Activated naive CD4-positive, alpha-beta T cell treated with anti-CD3 and anti-CD28 coated beads, Interleukin-2, amount 10 ng/mL, durations not matched to agents 7 days and 5 days (primary cell): ENCODE data around the gene RABL6.
A peak's percentile ranks its signal among the peaks of the same experiment; 100 is the strongest.
"Not testable (repeated sequence)": the region's sequence is repeated elsewhere in the genome, so short reads cannot be mapped to it uniquely, and the experiment has no call there.

Experiments used
- CTCF ChIA-PET: fragments of 350-600 bp; sonication (Branson Sonifier 250); formaldehyde crosslinking; loops from one replicate; lab custom pipeline; 2021; ENCODE audit warnings: antibody characterized with exemption; lab: Charles Lee
- DNase-seq: peaks from one replicate; pipeline ENCODE4 v3.0.0-alpha.2; 2020
- H3K27ac Mint-ChIP-seq: one replicate; pipeline ENCODE4 v1.8.0; 2021; ENCODE audit warnings: mild to moderate bottlenecking, moderate library complexity, mixed read lengths
- H3K27me3 Mint-ChIP-seq: one replicate; pipeline ENCODE4 v1.8.0; 2021; ENCODE audit warnings: mild to moderate bottlenecking, mixed read lengths
- H3K36me3 Mint-ChIP-seq: one replicate; pipeline ENCODE4 v1.8.0; 2021; ENCODE audit warnings: mixed read lengths
- H3K4me1 Mint-ChIP-seq: one replicate; pipeline ENCODE4 v1.8.0; 2021; ENCODE audit warnings: mixed read lengths
- H3K4me3 Mint-ChIP-seq: one replicate; pipeline ENCODE4 v1.8.0; 2021; ENCODE audit warnings: mild to moderate bottlenecking, moderate library complexity, mixed read lengths
- H3K9me3 Mint-ChIP-seq: one replicate; pipeline ENCODE4 v1.8.0; 2021; ENCODE audit warnings: mixed read lengths

Gene RABL6

DNA sequence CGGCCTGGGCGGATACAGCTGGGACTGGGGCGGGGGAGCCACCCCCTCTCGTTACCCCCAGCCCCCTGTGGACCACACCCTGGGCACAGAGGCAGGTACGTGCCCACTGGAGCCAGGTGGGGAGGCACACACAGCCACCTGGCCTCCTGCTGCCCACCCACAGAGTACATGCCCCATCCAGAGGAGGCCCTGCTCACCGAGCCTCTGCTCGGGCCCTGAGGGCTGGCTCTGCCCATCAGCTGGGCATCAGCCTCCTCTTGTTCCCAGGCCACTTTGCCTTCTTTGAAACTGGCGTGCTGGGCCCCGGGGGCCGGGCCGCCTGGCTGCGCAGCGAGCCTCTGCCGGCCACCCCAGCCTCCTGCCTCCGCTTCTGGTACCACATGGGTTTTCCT is 50.7 kb downstream of the RABL6 start:
- Mint-ChIP-seq H3K27ac (no peak overlapping the region), H3K4me1 (no peaks in the 10 kb centered on the region), H3K4me3 (no peak overlapping the region), H3K27me3 (no peaks in the 10 kb centered on the region), H3K36me3 (peaks cover 11% of the 10 kb centered on the region), H3K9me3 (no peaks in the 10 kb centered on the region)
- no peak for DNase-seq
- CTCF ChIA-PET: no interaction called here

DNA sequence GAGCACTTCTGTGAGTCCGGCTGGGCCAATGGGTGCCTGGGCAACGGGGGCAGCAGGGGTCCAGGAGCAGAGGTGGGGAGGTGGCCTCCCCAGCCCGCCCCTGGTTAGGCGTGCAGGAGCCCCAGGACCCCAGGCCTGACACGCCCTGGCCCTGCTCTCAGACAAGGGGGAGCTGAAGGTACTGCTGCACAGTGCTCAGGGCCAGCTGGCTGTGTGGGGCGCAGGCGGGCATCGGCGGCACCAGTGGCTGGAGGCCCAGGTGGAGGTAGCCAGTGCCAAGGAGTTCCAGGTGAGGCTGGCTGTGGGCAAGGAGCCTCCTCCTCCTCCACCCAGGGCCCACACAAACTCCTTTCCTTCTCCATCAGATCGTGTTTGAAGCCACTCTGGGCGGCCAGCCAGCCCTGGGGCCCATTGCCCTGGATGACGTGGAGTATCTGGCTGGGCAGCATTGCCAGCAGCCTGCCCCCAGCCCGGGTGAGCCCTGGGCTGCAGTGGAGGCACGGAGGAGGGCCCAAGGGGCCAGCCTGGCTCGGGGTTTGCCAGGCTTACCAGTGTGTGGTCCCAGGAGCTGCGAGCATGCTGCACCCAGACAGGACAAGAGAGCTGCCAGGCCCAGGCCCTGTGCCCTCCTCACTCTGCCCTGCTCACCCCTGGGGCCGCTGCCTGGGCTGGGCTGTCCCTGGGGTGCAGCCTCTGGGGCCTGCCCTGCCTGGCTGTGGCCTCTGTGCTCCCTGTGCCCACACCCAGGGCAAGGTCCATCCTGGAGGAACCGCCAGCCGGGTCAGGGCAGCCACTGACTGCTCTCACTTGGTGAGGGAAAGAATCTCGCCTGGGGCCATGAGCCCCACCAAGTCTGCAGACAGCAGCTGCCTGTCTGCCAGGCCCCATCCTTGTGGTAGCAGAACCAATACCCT is 51.4 kb downstream of the RABL6 start:
- peaks cover 4% of the 10 kb centered on the region for H3K4me1 Mint-ChIP-seq
- no peaks in the 10 kb centered on the region for H3K9me3 Mint-ChIP-seq
- no peak overlapping the region for H3K27ac Mint-ChIP-seq
- no peaks in the 10 kb centered on the region for H3K27me3 Mint-ChIP-seq
- CTCF ChIA-PET: no interaction called here
- no peak overlapping the region for H3K4me3 Mint-ChIP-seq
- DNase-seq: no peak
- peaks cover 15% of the 10 kb centered on the region for H3K36me3 Mint-ChIP-seq

DNA sequence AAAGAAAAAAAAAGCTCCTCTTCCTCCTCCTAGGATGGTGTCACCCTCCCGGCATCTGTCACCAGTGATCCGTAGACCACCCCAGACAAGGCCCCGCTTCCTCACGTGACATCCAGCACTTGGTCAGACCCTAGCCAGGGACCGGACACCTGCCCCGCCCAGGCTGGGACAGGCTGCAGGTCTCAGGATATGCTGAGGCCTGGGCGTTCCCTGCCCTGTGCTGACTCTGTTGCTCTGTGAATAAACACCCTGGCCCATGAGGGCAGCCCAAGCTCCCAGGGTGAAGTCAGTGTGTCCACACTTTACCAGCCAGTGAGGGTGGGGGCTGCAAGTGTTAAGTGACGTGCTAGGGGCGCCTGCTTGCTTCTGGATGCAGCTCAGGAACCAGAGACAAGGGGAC is 52.8 kb downstream of the RABL6 start:
- Mint-ChIP-seq H3K27ac (peak overlapping the region; percentile 33), H3K36me3 (peaks cover 20% of the 10 kb centered on the region), H3K27me3 (no peaks in the 10 kb centered on the region), H3K4me1 (peaks cover 16% of the 10 kb centered on the region), H3K9me3 (no peaks in the 10 kb centered on the region), H3K4me3 (no peak overlapping the region)
- CTCF ChIA-PET: interaction anchor here (1.1 kb wide), 1 partner anchor 21 kb away, joined by 3 read pairs; no protein-coding TSS in a partner anchor
- DNase-seq: no peak

DNA sequence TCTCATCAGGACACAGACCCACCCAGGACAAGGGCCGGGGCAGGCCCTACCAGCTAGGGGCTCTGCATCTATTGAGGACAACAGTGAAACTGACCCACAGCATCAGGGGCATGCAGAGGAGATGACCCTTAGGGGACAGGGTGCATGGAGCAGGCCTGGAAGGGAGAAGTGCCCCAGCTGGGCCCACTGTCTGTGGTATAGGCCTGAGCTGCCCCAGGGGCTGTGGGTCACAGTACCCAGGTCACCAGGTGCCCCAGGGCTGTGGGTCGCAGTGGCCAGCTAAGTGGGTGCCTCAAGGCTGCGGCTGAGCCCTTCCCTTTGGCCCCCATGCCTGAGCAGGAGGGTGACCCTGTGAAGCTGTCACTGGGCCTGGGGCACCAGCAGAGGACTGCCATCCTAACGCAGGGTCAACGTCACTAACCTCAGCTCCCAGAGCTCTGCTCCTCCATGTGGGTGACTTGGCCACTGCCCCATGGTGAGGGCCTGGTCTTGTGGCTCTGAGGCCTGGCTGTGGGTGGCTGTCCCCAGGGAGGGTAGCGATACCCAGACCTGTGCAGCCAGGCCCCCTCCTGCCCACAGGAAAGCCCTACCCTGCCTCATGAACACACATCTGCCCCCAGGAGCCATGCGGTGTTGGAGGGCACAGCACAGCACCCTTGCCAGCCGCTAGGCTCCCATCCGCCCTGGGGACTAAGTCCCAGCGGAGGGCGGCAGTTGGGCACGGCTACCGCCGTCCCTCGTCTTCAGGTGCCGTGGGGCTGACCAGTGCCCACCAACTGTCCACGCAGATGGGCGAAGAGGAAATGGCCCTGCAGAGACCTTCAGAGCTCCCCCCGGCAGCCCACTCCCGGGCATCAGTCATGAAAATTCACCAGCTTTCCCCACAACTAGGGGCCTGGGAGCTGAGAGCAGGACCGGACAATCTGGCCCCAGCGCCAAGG is 53.5 kb downstream of the RABL6 start:
- H3K27ac Mint-ChIP-seq: no peak overlapping the region
- H3K9me3 Mint-ChIP-seq: no peaks in the 10 kb centered on the region
- DNase-seq: no peak
- CTCF ChIA-PET: interaction anchor here (1.1 kb wide), 1 partner anchor 20 kb away, joined by 3 read pairs; no protein-coding TSS in a partner anchor
- no peaks in the 10 kb centered on the region for H3K27me3 Mint-ChIP-seq
- H3K36me3 Mint-ChIP-seq: peaks cover 21% of the 10 kb centered on the region
- H3K4me3 Mint-ChIP-seq: no peak overlapping the region
- peaks cover 16% of the 10 kb centered on the region for H3K4me1 Mint-ChIP-seq

DNA sequence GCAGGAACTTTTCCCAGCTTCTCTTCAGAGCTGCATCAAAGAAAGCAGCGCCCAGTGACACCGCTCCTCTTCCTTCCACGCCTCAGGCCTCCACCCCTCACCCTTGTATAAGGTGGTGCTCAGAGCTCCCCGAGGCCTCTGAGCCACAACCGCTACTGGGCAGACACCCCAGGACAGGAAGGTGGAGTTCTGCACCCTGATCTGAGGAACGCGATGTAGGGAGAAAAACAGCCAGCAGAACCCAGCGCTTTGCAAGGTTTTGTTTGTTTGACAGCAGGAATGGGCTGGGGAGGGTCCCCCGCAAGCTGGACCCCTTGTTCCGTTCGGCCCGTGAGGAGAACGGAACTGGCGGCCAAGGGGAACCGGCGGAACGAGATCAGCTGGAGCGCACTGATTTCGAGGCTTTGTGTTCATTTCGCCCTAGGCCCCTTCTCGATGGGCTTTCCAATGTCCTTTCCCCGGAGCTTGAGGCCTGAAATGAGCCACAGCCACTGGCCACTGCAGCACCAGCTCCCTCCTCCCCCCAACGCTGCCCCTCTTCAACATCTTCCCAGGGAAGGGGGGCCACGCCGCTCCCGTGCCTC is 54.2 kb downstream of the RABL6 start:
- CTCF ChIA-PET: no interaction called here
- DNase-seq: no peak
- peaks cover 21% of the 10 kb centered on the region for H3K36me3 Mint-ChIP-seq

DNA sequence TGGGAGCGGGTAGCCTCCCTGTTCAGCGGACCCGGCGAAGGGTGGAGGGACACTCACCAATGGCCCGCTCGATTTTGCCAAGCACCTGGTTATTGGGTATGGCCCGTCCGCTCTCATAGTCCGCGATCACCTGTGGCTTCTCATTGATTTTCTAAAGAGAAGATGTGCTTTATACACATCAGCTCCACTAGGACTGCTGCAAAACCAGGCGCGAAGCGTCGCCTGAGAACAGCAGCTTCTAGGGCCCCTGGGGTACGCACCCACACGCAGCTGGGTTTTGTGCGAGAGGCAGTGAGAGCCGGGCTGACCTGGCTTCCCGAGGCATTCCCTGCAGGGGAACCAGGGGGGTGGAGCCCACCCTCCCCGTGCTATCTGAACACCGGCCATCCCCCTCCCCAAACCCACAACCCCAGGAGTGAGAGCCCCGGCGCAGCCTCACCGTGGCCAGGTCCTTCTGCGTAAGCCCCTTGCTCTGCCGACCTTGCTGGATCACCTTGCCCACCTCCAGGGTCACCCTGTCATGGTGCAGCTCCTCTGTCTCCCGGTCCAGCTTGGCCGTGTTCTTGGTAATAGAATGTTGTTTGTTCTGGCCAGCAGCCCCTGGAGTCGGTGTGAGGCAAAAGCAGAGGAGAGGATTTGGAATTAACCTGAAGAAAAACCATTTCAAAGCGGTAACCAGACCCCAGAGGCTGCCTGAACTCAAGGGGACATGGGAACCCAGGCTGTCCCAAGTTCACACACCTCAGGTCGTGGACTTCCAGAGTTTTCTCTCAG is 55.3 kb downstream of the RABL6 start:
- no peak overlapping the region for H3K4me3 Mint-ChIP-seq
- no peak for DNase-seq
- CTCF ChIA-PET: no interaction called here
- H3K4me1 Mint-ChIP-seq: peaks cover 19% of the 10 kb centered on the region
- H3K36me3 Mint-ChIP-seq: peaks cover 21% of the 10 kb centered on the region
- H3K27ac Mint-ChIP-seq: no peak overlapping the region
- H3K27me3 Mint-ChIP-seq: no peaks in the 10 kb centered on the region
- no peaks in the 10 kb centered on the region for H3K9me3 Mint-ChIP-seq

More for the DNA sequence above, 54.2 kb downstream of the RABL6 start:
- Mint-ChIP-seq H3K4me1 (peaks cover 16% of the 10 kb centered on the region), H3K9me3 (no peaks in the 10 kb centered on the region), H3K27me3 (no peaks in the 10 kb centered on the region), H3K4me3 (no peak overlapping the region), H3K27ac (no peak overlapping the region)

DNA sequence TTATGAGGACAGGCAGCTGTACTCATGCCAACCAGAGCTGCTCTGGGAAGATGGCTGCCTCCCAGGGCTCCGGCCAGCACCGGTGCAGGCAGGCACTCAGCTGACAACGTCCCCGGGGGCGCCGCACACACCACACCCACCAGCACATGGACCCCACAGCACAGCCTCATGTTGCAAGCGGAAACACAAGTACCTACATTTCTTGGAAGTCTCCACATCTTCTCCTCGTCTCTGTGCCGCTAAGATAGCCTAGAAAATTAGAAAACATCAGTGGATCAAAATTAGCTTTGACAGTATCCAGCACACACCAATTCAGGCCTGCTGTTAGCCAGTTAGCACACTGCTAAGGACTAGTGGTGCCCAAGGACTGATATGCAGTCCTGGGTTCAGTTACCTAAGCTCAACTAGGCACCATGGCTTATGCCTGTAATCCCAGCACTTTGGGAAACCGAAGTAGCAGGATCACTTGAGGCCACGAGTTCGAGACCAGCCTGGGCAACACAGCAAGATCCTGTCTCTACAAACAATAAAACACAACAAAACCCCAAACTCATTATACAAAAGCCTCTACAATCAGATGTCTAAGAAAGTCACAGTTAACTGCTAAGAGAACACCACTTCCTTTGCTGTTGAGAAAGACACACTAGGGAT is 56.0 kb downstream of the RABL6 start:
- Mint-ChIP-seq H3K36me3 (peaks cover 22% of the 10 kb centered on the region), H3K4me1 (peaks cover 19% of the 10 kb centered on the region), H3K9me3 (no peaks in the 10 kb centered on the region), H3K4me3 (no peak overlapping the region), H3K27me3 (no peaks in the 10 kb centered on the region), H3K27ac (no peak overlapping the region)
- CTCF ChIA-PET: no interaction called here
- DNase-seq: no peak

DNA sequence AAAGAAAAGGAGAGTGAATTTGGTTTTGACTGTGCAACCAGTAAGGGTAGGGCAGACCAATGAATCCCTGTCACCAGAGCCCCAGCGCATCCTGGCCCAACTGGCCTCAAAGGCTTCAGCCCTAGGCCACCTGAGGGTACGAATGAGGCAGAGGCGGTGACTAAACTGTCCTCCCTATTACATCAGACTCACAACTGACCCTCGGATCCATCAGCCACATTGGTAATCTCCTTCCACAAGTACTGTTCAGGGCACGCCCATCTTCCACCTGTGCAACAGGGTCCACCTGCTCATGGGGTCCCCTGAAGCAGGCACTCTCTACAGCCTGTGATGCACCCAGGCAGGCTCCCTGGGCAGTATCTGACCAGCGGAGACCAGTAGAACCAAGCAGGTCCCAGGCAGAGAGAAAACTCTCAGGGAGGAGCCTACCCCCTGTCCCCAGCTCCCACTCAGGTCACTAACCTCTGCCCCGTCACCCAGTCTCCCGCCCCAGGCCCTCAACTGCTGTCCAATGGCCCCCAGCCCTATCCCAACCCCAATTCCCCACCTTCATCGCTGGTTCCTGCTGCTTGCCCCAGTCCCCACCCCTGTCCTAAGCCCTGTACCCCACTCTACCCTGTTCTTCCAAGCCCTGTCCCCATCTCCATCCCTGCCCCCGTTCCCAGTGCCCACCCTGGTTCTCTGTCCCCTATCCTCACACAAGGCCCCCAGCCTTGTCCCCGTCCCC is 57.5 kb downstream of the RABL6 start:
- peaks cover 22% of the 10 kb centered on the region for H3K36me3 Mint-ChIP-seq
- peak overlapping the region; percentile 60 for H3K27ac Mint-ChIP-seq
- no peaks in the 10 kb centered on the region for H3K27me3 Mint-ChIP-seq
- no peak for DNase-seq
- CTCF ChIA-PET: interaction anchor here (1.0 kb wide), 1 partner anchor 37 kb away, joined by 3 read pairs; no protein-coding TSS in a partner anchor
- H3K9me3 Mint-ChIP-seq: no peaks in the 10 kb centered on the region
- peaks cover 21% of the 10 kb centered on the region for H3K4me1 Mint-ChIP-seq
- H3K4me3 Mint-ChIP-seq: peak overlapping the region; percentile 87

DNA sequence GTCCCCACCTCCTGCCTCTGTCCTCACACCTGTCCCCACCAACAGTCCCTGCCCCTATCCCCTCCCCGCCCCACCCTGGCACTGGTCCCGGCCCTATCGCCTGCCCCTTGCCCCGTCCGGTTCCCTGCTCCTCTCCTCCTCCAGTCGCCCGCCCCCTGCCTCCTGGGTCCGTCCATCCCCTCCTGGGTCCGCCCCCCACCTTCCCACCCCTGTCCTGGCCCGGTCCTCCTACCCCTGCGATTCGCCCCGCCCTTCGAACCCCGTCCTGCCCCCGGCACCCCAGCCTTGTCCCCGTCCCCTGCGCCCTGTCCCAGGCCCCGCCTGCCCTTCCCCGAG is 58.0 kb downstream of the RABL6 start:
- DNase-seq: no peak
- Mint-ChIP-seq H3K9me3 (peaks cover 2% of the 10 kb centered on the region), H3K4me1 (peaks cover 21% of the 10 kb centered on the region), H3K27ac (peak overlapping the region; percentile 86), H3K36me3 (peaks cover 19% of the 10 kb centered on the region), H3K27me3 (no peaks in the 10 kb centered on the region), H3K4me3 (peak overlapping the region; percentile 87)
- CTCF ChIA-PET: no interaction called here

DNA sequence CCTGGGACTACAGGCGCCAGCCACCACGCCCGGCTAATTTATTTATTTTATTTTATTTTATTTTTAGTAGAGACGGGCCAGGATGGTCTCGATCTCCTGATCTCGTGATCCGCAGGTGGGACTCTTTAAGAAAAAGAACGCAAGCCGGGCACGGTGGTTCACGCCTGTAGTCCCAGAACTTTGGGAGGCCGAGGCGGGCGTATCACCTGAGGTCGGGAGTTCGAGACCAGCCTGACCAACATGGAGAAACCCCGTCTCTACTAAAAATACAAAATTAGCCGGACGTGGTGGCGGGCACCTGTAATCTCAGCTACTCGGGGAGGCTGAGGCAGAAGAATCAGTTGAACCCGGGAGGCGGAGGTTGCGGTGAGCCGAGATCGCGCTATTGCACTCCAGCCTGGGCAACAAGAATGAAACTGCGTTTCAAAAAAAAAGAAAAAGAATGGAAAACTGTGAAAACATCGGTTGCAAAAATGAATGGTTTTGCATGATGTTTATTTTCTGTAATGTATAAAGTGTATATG is 59.2 kb downstream of the RABL6 start:
- Mint-ChIP-seq H3K4me3 (peak overlapping the region; percentile 71), H3K4me1 (peaks cover 21% of the 10 kb centered on the region), H3K27ac (peak overlapping the region; percentile 76), H3K36me3 (peaks cover 19% of the 10 kb centered on the region)
- H3K9me3 Mint-ChIP-seq, DNase-seq, CTCF ChIA-PET, H3K27me3 Mint-ChIP-seq: not testable (repeated sequence)

DNA sequence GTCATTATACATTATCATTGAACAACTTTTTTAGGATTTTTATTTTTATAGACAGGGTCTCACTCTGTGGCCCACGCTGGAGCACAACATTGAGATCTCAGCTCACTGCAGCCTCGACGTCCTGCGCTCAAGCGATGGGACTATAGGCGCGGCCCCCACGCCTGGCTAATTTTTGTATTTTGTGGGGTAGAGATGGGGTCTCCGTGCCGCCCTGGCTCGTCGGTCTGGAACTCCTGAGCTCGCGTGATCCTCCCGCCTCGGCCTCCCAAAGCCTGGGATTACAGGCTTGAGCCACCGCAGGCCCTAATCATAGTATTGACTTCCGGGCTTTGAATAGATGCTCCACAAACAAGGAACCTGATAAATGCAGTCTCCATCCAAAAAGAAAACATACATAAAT is 59.7 kb downstream of the RABL6 start:
- no peak for DNase-seq
- CTCF ChIA-PET: no interaction called here
- Mint-ChIP-seq H3K36me3 (peaks cover 16% of the 10 kb centered on the region), H3K27ac (no peak overlapping the region), H3K9me3 (peaks cover 3% of the 10 kb centered on the region), H3K4me3 (peak overlapping the region; percentile 71), H3K27me3 (no peaks in the 10 kb centered on the region), H3K4me1 (peaks cover 21% of the 10 kb centered on the region)

DNA sequence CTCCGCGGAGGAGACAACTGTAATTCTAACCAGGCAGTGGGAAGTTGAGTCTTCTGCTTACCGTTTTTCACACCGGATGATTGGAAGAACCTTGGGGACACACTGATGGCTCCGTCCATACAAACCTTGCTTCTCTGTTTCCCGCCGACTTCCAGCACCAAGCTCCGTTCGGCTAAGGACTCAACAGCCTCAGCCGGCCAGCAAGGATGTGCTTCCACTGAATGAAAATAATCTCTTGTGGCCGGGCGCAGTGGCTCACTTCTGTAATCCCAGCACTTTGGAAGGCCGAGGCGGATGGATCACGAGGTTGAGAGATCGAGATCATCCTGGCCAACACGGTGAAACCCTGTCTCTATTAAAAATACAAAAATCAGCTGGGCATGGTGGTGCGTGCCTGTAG is 60.2 kb downstream of the RABL6 start:
- Mint-ChIP-seq H3K36me3 (peaks cover 16% of the 10 kb centered on the region), H3K4me1 (peaks cover 21% of the 10 kb centered on the region), H3K27me3 (no peaks in the 10 kb centered on the region), H3K27ac (no peak overlapping the region), H3K9me3 (peaks cover 6% of the 10 kb centered on the region), H3K4me3 (peak overlapping the region; percentile 54)
- CTCF ChIA-PET: no interaction called here
- no peak for DNase-seq
